GM19467 (cell line): ENCODE results near the gene RNGTT.
"Not testable (repeated sequence)": the region's sequence is repeated elsewhere in the genome, so short reads cannot be mapped to it uniquely, and the experiment has no call there.

Experiments
- ATAC-seq: cut with Tn5 transposase; IDR thresholded peaks from one replicate; pipeline ENCODE4 v1.9.1; 2021; ENCODE audit warnings: mild to moderate bottlenecking, moderate library complexity; ENCODE audit not compliant: unreplicated experiment

Gene RNGTT

GRCh38 chr6:88869263-88870020, 94.0 kb downstream of the RNGTT start:
- no peak for ATAC-seq

GRCh38 chr6:88867841-88868731, 95.3 kb downstream of the RNGTT start:
- ATAC-seq, result no peak

DNA sequence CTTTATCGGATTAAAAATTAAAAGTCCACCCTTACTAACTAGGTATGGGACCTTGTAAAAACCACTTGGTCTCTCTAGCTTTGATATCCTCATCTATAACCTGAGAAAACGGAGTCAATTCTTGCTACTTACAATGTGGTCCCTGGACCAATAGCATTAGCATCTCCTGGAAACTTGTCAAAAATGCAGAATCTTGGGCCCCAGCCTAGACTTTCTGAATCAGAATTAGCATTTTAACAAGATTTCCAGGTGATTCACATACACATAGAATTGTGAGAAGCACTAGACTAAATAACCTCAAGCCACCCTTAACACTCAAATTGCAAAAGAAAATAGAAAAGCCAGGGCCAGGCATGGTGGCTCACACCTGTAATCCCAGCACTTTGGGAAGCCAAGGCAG, 96.6 kb downstream of the RNGTT start:
- no peak for ATAC-seq

DNA sequence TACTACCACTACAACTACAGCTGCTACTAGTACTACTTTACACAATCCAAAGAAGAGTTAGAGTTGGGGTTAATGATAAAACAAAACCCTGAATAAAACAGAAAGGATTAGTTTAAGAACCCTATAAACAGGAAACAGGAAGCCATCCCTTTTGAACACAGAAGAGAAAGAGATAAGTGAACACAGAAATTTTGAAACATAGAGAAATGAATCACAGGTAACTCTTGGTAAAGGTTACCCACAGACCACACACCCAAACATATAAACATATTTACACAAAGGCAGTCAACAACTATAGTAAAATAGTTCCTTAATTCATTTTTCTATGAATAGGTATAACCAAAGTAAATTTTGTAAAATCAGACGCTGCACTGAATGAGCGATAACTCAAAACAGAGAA, 98.1 kb downstream of the RNGTT start:
- no peak for ATAC-seq

DNA sequence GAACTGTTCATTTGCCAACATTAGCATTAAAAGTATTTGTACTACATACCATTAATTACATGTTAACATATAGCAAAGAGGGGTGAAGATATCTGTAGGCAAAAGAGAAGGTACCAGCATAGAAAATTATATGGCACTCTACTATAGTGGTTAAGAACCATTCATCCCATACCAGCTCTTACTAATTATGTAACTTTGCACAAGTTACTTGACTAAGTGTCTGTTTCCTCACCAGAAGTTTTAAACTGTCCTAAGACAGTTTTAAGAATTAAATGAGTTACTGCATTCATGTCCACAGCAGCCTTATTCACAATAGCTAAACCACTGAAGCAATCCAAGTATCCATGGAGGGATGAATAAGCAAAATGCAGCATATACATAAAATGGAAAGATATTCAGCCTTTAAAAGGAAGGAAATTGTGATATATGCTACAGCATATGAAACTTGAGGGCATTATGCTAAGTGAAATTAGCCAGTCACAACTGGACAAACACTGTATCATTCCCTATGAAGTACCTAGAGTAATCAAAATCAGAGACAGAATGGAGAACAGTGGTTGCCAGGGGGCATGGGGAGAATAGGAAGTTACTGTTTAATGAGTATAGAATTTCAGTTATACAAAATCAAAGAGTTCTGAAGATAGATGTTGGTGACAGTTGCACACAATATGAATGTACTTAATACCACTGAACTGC, 98.9 kb downstream of the RNGTT start:
- ATAC-seq, result no peak

DNA sequence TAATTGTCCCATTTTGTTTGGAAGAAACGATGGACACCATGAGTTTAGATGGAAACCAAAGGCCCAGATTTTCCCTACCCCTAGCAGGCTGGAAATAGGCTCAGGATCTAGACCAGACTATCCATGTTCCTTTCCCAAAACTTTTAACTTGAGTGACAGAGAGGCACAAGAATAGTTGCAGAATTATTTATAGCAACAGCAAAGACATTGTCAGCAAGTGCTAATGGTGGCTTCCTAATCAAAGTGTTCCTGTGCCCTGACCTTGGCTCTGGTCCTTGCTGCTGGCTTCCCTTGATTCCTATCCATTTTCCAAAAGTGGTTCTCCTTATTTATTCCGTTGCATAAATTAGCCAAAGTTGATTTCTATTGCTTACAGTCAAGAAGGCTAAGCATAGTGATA, 103.1 kb downstream of the RNGTT start:
- no peak for ATAC-seq

- no peak for ATAC-seq
These were observed 105.0 kb downstream of the RNGTT start for GRCh38 chr6:88858455-88858854.

DNA sequence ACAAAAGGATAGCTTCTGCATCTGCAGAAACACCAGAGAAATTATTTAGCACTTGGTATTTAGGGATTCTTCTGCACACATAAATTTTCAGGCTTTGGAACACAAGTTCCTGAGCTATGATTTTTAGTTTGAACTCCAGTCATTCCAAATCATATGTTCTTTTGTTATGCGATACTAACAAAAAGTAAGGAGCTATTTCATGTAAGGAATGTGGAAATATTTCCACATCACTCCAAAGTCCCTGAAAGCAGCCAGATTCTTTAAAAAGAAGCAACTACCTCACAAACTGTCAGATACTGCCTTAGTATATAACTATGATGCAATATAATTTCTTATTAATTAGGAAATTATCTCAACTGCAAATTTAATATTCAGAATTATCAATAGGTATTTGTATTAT, 106.9 kb downstream of the RNGTT start:
- ATAC-seq, result no peak

DNA sequence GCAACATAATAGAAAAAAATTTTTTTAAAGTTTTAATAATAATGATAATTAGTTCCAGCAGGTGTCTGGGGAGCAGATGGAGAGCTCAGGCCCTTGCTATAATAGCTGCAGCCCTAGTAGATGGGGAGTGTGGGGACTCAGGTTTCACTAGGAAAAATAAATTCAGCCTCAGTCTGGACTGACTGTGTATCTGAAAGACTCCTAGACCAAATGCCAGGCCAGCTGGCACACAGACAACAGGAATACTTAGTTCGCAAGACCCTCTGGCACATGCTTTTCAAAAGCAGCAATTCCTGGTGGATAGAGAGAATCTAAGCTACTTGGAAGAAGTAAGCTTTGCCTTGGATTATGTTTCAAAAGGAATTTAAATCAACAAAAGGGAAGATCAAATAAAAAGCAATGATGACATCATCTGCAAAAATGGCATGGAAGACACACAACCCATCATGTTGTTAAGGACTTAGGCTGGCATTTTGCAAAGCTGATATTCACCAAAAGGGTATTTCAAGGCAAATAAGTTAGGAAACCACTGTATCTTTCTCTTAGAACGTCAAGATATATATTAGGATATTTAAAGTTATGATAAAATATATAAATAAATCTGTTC, 107.8 kb downstream of the RNGTT start:
- no peak for ATAC-seq

DNA sequence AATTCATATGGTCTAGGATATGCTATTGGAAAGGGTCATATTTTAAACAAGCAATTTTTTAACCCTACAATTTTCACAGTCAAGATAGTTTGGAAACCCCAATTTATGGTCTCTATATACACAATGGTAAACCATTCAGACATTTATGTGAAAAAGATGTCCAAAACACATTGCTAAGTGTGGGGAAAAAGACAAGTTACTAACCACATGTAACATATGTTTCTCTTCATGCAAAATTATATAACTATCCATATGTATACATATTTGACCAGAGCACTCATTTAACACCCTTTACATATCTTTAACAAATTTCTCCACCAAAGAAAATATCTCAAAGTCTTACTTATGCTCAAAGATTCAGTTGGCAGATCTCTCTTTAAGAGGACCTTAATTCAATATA, 110.6 kb downstream of the RNGTT start:
- ATAC-seq, result no peak

- no peak for ATAC-seq
These were observed 111.4 kb downstream of the RNGTT start for GRCh38 chr6:88852000-88852399.

DNA sequence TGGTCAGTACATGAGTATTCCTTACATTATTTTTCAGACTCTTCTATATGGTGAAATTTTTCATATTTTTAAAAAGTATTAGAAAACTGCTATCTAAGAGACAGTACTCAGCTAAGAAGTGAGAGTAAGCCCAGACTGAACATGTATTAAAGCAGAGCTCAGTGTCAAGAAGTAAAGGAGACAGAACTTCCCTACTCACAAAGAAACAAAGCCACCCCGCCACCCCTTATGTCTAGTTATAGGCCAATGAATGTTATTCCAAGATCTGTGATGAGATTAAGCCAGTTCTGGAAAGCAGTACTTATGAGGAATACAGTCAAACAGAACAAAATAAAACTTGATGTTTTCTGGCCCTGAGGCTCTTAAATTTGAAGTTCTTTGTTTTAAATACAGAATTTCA, 114.5 kb downstream of the RNGTT start:
- no peak for ATAC-seq

DNA sequence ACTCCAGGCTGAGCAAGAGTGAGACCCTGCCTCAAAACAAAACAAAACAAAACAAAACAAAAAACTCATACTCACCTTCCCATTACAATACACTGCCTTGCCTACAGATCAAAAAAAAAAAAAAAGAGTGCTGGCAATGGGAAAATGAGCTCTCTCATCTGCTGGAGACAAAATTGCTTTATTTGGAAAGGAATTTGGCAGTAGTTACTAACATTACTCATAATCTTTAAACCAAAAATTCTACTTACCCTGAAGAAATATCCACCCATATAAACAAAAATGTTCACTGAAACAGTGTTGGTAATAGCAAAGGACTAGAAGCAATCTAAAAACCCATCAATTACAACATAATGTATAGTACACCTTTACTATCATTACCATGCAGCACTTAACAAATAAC, 120.4 kb downstream of the RNGTT start:
- ATAC-seq, result no peak

DNA sequence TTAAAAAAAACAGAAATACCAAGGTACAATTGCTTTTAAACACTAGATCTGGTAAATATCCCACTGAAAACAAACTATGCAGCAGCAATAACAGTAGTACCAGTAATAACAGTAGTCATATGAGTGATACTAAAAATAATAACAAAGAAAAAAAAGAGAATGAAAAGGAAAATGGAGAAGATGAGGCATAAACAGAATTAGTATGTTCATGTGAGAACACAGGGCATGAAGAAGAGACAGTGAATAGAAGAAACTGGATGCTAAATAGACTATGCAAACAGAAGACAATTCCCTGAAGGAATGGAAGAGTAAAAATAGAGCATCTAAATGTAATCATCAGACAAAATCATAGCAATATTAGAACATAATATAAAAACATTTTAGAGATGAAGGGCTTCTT, 121.1 kb downstream of the RNGTT start:
- ATAC-seq, result no peak

- no peak for ATAC-seq
These were observed 122.5 kb downstream of the RNGTT start for GRCh38 chr6:88840796-88841539.

DNA sequence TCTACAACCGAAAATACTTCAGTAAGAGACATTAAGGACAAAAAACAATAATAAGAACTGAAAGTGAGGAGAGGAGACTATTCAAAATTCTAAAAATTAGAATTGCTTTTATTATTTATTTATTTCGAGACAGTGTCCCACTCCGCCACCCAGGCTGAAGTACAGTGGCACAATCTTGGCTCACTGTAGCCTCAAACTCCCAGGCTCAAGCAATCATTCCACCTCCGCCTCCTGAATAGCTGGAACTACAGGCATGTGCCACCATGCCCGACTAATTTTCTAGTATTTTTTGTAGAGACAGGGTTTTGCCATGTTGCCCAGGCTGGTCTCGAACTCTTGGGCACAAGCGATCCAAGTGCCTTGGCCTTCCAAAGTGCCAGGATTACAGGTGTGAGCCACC, 123.1 kb downstream of the RNGTT start:
- ATAC-seq, result no peak

- no peak for ATAC-seq
These were observed 124.1 kb downstream of the RNGTT start for GRCh38 chr6:88839280-88839679.

DNA sequence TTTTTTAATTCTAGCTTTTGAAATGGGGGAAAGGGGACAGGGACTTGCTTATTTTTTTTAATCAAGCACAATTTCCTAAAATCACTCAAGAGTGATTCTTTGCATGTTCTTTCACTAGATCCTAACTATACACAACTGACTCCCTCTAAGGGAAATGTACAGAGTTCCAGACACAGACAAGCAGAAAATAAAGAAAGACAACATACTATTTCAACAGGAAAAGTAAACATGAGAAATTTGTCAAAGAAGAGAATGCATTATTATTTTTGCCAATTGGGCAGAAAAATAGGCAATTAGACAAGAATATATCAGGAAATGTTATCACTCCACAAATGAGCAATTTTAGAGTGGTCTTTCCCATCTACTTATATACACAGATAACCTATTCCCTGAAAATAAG, 128.2 kb downstream of the RNGTT start:
- no peak for ATAC-seq

DNA sequence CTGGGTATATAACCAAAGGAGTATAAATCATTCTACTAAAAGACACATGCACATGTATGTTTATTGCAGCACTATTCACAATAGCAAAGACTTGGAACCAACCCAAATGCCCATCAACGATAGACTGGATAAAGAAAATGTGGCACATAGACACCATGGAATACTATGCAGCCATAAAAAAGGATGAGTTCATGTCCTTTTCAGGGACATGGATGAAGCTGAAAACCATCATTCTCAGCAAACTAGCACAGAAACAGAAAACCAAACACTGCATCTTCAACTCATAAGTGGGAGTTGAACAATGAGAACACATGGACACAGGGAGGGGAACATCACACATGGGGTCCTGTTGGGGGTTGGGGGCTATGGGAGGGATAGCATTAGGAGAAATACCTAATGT, 130.3 kb downstream of the RNGTT start:
- ATAC-seq, result not testable (repeated sequence)

DNA sequence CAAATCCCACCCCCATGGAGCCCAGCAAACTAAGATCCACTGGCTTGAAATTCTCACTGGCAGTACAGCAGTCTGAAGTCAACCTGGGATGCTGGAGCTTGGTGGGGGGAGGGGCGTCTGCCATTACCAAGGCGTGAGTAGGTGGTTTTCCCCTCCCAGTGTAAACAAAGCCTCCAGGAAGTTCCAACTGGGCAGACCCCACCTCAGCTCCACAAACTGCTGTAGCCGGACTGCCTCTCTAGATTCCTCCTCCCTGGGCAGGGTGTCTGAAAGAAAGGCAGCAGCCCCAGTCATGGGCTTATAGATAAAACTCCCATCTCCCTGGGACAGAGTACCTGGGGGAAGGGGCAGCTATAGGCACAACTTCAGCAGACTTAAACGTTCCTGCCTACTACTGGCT, 135.8 kb downstream of the RNGTT start:
- ATAC-seq, result not testable (repeated sequence)

GRCh38 chr6:88825856-88826255, 137.6 kb downstream of the RNGTT start:
- no peak for ATAC-seq
